K562 (cell line): ENCODE results near the gene ACTRT2.

Experiments
- CBX2 ChIP-seq: fragments of 200-600 bp; sonication (generic); IDR thresholded peaks from one replicate; pipeline ENCODE4 v1.6.1; 2012; ENCODE audit warnings: mild to moderate bottlenecking, low read length, inconsistent platforms; ENCODE audit not compliant: insufficient read depth, poor library complexity, severe bottlenecking
- ESRRA ChIP-seq: fragments of 450-650 bp; IDR thresholded peaks from 2 replicates; pipeline ENCODE4 v1.6.1; 2014; ENCODE audit warnings: low read depth, mild to moderate bottlenecking, moderate library complexity, borderline replicate concordance
- KDM1A ChIP-seq, 2 experiments: fragments of 450-650 bp; IDR thresholded peaks; 2 replicates each; pipeline ENCODE4 v1.6.1; 2016; ENCODE audit warnings: mild to moderate bottlenecking in 2 of 2
- NCOR1 ChIP-seq: fragments of 450-650 bp; IDR thresholded peaks from 2 replicates; pipeline ENCODE4 v1.6.1; 2016; ENCODE audit warnings: mild to moderate bottlenecking, moderate library complexity
- RNF2 ChIP-seq: sonication (generic); IDR thresholded peaks from 2 replicates; pipeline ENCODE4 v1.6.1; 2016
- SMAD3 ChIP-seq: fragments of 450-650 bp; formaldehyde crosslinking; conservative IDR thresholded peaks from 2 replicates; pipeline ENCODE4 v1.4.0; 2020; ENCODE audit warnings: mild to moderate bottlenecking
- SRSF1 ChIP-seq: fragments of 200-400 bp; formaldehyde crosslinking; IDR thresholded peaks from 2 replicates; pipeline ENCODE4 v1.6.1; 2017; ENCODE audit warnings: mild to moderate bottlenecking, low read depth, low read length, moderate library complexity
- ZNF274 ChIP-seq: IDR thresholded peaks from 2 replicates; pipeline ENCODE4 v1.6.1; 2011; ENCODE audit warnings: low read depth, mild to moderate bottlenecking, low read length, moderate library complexity, borderline replicate concordance
- TF ChIP-seq, protein P1 (sequence below), 3 experiments: IDR thresholded peaks in 2 of 3; conservative IDR thresholded peaks in 1 of 3; 2 replicates each; pipeline ENCODE4 v1.5.1; 2011 to 2012; ENCODE audit warnings: low read length in 3 of 3, mild to moderate bottlenecking in 3 of 3, control low read depth in 2 of 3, improper control_type of control experiment in 1 of 3, inconsistent platforms in 1 of 3, low read depth in 1 of 3, mixed read lengths in 1 of 3, moderate library complexity in 1 of 3; ENCODE audit not compliant: insufficient read depth in 2 of 3
- TF ChIP-seq, protein P2 (sequence below): sonication (generic); formaldehyde crosslinking; IDR thresholded peaks from 2 replicates; pipeline ENCODE4 v1.8.1; 2023; ENCODE audit warnings: mild to moderate bottlenecking, missing genetic modification reagents
- TF ChIP-seq, protein P3 (sequence below), 2 experiments: fragments of 450-650 bp in 1 of 2; sonication (generic) in 1 of 2; formaldehyde crosslinking in 1 of 2; IDR thresholded peaks; 2 replicates each; pipeline versions ENCODE4 v1.7.1 to v1.9.0; 2016 to 2022; ENCODE audit warnings: inconsistent platforms in 1 of 2, mild to moderate bottlenecking in 1 of 2, missing genetic modification reagents in 1 of 2

DNA sequence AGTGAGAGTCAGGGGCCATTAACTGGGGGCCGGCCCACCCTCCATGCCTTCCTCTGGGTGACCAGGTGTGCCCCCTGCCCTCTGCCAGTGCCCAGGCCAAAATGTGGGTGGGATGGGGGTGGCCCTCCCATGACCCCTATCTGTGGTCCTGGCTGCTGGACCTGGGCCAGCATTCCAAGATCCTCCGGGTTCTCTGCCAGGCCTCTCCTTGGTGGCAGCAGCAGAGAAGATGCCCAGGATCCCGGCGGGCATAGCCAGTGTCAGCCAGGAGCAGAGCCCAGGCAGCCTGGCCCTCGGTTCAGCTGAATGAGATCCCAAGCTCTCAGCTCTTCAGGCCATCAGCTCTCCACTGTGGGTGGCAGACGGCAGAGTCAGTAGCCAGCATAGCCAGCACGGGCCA, 31.3 kb upstream of the ACTRT2 start:
- TF ChIP-seq, protein P1, sequence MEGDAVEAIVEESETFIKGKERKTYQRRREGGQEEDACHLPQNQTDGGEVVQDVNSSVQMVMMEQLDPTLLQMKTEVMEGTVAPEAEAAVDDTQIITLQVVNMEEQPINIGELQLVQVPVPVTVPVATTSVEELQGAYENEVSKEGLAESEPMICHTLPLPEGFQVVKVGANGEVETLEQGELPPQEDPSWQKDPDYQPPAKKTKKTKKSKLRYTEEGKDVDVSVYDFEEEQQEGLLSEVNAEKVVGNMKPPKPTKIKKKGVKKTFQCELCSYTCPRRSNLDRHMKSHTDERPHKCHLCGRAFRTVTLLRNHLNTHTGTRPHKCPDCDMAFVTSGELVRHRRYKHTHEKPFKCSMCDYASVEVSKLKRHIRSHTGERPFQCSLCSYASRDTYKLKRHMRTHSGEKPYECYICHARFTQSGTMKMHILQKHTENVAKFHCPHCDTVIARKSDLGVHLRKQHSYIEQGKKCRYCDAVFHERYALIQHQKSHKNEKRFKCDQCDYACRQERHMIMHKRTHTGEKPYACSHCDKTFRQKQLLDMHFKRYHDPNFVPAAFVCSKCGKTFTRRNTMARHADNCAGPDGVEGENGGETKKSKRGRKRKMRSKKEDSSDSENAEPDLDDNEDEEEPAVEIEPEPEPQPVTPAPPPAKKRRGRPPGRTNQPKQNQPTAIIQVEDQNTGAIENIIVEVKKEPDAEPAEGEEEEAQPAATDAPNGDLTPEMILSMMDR (IDR thresholded peaks at IDR 0.05 in 2 of 3, conservative IDR thresholded peaks at IDR 0.05 in 1 of 3; ENCODE audit: insufficient read depth in 2 of 3, low read depth in 1 of 3, low read length in 3 of 3) = no peak
- TF ChIP-seq, protein P2, sequence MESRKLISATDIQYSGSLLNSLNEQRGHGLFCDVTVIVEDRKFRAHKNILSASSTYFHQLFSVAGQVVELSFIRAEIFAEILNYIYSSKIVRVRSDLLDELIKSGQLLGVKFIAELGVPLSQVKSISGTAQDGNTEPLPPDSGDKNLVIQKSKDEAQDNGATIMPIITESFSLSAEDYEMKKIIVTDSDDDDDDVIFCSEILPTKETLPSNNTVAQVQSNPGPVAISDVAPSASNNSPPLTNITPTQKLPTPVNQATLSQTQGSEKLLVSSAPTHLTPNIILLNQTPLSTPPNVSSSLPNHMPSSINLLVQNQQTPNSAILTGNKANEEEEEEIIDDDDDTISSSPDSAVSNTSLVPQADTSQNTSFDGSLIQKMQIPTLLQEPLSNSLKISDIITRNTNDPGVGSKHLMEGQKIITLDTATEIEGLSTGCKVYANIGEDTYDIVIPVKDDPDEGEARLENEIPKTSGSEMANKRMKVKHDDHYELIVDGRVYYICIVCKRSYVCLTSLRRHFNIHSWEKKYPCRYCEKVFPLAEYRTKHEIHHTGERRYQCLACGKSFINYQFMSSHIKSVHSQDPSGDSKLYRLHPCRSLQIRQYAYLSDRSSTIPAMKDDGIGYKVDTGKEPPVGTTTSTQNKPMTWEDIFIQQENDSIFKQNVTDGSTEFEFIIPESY (CRISPR knock-in tag) = no peak
- TF ChIP-seq, protein P3, sequence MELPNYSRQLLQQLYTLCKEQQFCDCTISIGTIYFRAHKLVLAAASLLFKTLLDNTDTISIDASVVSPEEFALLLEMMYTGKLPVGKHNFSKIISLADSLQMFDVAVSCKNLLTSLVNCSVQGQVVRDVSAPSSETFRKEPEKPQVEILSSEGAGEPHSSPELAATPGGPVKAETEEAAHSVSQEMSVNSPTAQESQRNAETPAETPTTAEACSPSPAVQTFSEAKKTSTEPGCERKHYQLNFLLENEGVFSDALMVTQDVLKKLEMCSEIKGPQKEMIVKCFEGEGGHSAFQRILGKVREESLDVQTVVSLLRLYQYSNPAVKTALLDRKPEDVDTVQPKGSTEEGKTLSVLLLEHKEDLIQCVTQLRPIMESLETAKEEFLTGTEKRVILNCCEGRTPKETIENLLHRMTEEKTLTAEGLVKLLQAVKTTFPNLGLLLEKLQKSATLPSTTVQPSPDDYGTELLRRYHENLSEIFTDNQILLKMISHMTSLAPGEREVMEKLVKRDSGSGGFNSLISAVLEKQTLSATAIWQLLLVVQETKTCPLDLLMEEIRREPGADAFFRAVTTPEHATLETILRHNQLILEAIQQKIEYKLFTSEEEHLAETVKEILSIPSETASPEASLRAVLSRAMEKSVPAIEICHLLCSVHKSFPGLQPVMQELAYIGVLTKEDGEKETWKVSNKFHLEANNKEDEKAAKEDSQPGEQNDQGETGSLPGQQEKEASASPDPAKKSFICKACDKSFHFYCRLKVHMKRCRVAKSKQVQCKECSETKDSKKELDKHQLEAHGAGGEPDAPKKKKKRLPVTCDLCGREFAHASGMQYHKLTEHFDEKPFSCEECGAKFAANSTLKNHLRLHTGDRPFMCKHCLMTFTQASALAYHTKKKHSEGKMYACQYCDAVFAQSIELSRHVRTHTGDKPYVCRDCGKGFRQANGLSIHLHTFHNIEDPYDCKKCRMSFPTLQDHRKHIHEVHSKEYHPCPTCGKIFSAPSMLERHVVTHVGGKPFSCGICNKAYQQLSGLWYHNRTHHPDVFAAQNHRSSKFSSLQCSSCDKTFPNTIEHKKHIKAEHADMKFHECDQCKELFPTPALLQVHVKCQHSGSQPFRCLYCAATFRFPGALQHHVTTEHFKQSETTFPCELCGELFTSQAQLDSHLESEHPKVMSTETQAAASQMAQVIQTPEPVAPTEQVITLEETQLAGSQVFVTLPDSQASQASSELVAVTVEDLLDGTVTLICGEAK (IDR thresholded peaks at IDR 0.05) = no peak
- TF ChIP-seq, protein P3 (CRISPR knock-in tag; IDR thresholded peaks at IDR 0.05) = no peak
- TF ChIP-seq KDM1A (IDR thresholded peaks at IDR 0.05) = no peak
- no peak for TF ChIP-seq NCOR1
- TF ChIP-seq SMAD3 = no peak
- no peak for TF ChIP-seq ZNF274
- no peak for TF ChIP-seq CBX2
- no peak for TF ChIP-seq SRSF1
- no peak for TF ChIP-seq RNF2
- TF ChIP-seq ESRRA = no peak
